Inflammatory macrophage treated with lipopolysaccharide for 1 hour (primary cell): ENCODE measurements around the gene OCRL.

Source experiments
- DNase-seq, 2 donors: peaks; one replicate each; pipeline ENCODE4 v3.0.0-alpha.2; 2020 to 2022

The OCRL gene

DNA sequence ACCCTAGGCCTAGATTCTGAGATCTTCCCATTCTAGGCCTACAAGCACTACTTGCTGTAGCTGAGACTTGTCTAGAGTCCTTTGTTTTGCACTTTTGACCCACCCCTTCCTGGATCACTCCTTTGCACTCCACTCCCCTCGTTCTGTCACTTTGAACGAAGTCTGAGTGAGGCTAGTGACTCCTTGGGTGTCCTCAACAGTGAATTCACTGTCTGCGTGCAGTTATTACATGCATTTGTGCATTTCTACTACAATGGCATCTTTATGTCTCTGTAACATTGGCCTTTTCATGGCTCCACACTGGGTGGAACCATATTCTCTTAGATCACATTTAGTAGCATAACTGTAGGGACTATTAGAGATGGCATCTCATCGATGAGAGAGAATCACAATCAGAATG, 50.5 kb downstream of the OCRL start:
- DNase-seq = no peak

DNA sequence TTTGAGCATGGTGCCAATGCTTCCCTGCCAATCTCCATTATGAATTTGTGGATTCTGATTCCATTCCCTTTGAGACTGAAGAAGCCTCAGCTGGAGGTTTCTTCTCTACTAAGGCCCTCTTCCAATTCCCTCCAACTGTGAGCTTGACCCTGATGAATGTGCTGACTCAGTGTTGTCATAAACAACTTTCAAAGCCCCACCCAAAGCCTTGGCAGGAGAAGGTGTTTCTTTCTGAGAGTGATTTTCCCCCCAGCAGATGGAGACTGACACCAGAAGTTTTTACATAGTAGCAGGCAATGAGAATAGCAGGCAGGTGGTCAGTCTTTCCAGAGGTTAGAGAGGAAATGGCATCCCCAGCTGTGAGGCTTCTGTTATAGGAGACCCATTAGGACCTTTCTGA, 53.1 kb downstream of the OCRL start:
- no peak for DNase-seq

DNA sequence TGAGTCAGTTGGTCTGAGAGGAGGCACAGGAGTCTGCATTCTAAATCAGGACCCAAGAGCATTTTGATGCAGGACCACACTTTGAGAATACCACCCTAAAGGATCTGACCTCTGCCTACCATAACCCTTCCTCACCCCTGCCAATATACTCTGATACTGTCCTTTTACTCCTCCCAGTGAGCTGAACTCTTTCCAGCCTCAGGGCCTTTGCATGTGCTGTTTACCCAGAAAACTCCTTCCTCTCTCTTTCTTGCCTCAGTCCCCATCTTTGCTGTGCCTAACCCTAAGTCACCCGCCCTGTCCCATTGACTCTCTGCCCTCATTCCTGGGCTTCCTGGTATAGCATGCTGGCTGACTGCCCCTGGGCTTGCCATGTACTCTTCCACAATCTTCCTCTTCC, 54.7 kb downstream of the OCRL start:
- no peak for DNase-seq

DNA sequence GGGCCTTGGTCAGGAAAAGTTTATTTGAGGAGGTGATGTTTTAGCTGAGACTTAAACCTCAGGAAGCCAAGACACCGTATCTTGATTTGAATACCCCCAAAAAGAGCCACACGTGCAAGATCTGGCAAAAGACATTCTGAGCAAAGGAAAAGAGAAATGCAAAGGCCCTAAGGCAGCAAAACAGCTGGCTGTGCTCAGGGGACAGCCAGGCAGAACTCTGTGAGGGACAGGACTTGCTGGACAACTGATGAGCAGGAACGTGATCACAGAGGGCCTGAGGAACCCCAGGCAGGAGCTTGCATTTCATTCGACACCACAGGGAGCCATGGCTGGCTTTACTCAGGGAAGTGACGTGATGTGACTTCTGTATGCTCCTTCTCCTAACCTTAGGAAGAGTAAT, 56.0 kb downstream of the OCRL start:
- DNase-seq = no peak

DNA sequence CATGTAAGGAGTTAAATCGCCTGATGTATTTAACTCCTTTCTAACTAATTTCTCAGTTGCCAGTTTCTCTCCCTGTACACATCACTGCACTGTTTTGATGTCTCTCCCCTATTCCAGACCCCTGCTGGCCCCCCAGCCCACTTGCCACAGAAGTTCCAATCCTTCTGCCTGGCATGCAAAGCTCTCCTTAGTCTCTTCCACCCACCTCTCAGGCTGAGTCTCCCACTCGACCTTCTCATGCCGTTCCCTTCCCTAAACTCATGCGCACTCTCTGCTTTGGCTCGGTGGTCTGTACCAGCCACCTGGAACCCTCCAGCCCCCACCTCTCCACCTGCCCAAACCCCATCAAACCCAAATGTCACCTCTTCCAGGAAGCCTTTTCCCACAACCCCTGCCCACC, 57.8 kb downstream of the OCRL start:
- DNase-seq = no peak

DNA sequence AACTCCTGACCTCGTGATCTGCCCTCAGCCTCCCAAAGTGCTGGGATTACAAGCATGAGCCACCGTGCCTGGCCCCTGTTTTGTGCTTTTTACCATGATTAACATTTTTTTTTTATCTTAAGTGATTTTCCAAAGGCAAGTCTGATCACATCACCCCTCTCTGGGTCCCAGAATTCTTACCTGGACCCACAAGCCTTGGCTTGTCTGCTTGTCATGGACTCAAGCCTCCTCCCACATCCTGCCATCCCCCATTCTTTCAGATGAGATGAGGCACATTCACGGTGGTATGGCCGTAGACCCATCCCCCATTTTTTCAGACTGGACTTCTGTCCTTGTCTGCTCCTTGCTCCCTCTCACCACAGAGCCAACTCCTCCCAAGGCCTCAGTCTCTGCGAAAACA, 59.4 kb downstream of the OCRL start:
- DNase-seq = no peak

DNA sequence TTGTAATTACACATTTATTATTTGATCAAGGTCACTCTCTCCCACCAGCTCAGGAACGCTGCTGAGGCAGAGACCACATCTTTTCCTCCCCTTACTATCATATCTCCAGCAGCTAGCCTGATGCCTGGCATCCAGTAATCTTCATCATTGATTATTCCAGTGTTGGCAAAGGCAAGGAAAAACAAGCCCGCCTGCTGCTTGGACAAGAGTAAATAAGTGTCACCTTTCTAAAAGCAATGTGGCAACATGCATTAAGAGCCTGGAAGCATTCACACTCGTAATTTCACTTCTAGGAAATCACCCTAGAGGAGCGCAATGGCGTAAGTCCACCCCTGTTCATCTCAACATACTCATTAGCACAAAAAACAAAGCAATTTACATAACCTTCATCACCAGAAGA, 59.9 kb downstream of the OCRL start:
- no peak for DNase-seq

DNA sequence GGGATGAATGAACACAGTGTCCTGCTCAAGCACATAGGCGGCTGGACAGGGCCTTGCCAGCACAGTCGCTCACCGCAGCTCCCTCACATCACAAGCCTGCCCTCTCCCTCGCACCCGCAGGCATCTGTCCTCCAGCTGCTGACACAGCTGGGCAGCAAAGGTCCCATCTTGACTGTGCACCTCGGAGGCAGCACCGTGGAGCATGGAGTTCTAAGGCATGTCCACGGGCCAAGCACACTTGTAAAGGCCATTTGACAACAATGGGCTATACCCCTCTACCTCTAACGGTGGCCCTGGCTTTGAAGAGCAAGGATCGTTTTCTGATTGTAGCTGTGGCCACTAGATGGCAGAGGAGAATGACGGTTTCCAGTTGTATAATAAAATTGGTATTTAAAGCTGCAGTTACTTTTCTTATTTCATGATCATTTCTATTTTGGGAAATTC, 60.9 kb downstream of the OCRL start:
- DNase-seq = peak in 1 of 2 donors; percentile 26

DNA sequence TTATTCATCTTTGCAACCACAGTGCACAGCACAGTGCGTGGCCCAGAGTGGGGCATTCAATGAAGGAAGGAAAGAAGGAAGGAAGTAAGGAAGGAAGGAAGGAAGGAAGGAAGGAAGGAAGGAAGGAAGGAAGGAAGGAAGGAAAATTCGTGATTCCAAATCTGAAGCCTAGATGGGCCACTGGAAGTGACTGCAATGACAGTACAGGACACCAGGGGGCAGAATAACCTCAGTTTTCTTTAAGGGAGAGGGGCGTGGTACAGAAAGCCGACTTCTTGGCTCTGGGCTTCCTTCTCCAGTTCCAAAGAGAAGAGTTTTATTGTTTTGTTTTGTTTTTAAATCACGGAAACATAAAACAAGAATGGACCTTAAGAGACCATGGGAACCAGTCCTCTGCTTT, 66.9 kb downstream of the OCRL start:
- DNase-seq = peak; percentile 16 to 87

DNA sequence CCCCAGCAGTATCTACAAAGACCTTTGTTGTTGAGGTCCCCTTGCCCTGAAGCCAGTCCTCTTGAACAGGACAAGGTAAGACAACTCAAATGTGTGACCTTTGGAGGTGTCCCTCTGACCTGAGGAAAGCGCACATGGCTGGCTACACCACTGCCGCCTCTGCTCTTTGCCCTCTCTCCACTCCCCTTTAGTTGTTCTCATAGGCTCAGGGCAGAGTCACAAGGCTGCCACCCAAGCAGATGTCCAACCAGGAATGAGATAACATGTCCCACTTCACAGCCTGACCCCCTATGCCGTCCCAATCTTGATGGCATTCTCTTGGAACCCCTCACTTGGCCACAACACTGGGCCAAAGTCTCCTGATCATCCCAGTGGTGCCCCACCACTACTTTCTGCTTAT, 68.4 kb downstream of the OCRL start:
- no peak for DNase-seq

DNA sequence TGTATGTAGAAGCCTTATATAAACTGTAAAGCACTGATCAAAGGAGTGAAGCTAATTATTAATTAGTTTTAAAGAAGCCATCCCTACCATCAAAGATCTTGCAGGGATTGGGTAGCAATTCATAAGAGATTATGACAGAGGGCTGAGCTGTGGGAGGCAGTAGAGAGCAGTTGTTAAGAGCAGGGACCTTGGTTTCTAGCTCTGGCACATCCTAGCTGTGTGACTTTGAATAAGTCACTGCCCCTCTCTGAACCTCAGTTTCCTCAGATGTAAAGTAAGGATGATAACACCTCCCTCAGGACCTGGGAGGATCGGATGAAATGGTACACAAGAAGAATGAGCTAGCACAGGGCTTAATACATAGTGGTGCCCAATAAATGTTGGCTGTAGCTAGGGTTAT, 69.3 kb downstream of the OCRL start:
- no peak for DNase-seq

DNA sequence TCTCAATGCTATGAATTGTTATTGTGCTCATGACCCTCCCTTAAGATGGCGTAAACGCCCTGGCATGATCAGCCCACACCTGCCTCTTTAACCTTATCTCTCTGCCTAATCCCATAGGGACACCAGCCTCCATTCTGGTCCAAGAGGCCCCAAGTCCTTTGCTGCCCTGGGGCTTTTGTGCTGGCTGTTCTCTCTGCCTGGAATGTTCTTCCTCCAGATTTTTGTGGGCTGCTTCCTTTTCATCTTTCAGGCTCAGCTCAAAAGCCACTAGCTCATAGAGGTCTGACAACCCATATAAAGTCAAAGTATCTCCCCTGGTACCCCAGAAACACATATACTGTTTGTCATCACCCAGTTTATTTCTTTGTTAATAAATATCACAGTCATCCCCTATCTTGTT, 72.3 kb downstream of the OCRL start:
- no peak for DNase-seq

DNA sequence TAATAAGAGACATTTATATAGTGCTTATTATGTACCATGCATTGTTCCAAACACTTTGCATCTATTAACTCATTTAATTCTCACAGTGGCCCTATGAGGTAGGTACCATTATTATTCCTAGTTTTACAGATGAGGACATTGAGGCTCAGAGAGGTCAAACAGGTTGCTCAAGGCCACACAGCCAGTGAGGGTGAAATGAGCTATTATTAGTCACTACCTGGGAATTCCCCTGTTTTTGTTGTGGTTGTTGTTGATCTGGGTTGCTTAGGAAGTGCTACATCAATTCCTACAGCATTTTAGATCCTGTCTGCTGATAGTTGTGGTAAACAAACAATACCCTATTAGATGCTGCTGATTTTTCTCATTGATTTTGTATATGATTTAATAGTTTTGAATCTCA, 73.5 kb downstream of the OCRL start:
- DNase-seq = peak in 1 of 2 donors; percentile 50

DNA sequence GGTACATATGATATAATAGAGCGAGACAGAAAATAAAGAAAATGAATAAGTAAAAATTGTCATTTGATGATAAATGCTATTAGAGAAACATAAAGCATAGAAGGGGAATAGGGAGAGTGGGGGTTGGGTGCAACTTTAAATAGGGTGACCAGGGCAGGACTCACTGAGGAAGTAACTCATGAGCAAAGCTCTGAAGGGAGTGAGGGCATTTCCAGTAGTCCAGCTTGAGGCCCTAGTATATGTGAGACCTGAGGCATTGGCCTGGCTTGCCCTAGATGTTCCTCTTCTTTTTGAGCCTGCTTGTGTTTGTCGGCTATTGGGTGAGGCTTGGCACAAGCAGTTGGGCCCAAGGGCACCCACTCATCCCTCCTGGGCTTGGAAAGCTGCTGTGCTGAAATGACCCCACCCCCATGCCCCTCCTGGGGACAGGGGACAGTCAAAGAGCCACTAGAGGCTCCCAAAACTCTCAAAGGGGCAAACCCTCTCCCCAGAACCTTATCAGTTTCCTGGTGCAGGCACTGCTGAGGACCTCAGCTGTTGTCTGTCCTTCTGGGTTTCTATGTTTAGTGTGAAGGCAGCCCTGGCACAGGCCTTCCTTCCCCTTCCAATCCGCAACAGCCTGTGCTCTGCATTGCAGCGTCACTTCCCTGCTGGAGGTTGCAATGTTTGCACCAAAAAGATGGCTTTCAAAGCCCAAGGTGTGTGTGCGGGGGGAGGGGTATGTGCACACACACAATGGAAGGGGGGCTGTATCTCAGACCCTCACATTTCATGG, 74.6 kb downstream of the OCRL start:
- peak in 1 of 2 donors; percentile 34 for DNase-seq

DNA sequence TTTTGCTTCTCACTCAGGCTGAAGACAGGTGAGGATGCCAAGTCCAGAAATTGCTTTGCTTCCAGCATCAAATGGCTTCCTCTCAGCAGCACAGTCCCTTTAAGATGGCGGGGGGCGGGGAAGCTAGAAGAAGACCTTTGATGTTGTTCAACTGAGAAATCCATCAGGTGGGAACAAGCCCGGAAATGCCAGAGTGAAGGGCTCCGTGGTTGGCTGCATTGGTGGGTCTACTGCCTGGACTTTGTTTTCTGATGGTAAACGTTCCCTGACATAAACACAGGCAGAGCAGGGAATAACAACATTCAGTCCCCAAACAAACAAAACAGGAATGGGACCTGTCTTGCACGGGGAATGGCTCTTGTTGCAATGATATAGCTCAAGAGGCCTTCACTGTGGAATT, 77.4 kb downstream of the OCRL start:
- no peak for DNase-seq

DNA sequence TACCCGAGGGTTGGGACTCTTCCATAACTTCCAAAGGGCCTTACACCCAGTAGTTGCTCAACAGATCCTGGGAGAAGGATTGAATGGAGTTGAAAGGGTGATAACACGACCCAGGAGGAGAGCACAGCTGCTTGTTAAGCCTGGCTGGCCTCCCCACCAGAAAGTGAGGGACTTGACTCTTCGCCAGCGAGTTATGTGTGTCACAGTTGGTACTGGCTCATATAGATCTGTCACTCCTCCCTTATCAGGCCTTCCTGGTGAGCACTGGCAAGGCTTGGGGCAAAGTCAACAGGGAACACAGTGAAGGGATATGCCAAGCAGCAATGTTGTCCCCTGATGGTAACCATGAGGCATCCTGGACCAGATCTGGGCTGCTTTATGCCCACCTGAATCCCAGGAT, 78.9 kb downstream of the OCRL start:
- DNase-seq = no peak

DNA sequence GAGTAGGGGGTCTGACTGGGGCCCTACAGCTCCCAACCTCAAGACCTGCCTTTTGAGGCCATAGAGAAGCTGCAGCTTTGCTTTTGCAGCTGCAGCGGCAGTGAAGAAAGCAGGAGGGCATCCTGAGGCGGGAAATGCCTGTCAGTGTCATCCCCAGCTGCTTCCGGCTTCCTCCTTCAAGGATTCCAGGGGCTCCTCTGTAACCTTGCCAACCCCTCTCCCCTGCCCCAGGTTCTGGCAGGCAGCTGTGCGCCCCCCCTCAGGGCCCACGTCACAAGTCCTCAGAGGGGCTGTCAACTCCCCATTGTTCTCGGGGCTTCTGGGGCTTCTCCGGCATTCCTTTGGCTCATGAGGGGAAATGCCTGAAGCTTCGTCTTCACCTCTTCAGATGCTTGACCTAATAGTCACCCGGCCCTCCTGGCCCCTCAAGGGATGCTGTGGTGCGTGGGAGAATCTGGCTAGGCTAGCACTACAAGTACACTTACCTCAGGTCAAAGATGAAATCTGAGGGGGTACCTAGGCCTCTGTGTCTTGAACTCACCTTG, 82.8 kb downstream of the OCRL start:
- DNase-seq = no peak

DNA sequence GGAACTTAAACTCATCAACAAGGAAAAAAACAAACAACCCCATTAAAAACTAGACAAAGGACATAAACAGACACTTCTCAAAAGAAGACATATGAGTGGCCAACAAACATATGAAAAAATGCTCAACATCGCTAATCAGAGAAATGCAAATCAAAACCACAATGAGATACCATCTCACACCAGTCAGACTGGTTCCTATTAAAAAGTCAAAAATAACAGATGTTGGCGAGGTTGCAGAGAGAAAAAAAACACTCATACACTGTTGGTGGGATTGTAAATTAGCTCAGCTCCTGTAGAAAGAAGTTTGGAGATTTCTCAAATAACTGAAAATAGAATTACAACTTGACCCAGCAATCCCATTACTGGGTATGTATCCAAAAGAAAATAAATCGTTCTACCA, 86.0 kb downstream of the OCRL start:
- no peak for DNase-seq

DNA sequence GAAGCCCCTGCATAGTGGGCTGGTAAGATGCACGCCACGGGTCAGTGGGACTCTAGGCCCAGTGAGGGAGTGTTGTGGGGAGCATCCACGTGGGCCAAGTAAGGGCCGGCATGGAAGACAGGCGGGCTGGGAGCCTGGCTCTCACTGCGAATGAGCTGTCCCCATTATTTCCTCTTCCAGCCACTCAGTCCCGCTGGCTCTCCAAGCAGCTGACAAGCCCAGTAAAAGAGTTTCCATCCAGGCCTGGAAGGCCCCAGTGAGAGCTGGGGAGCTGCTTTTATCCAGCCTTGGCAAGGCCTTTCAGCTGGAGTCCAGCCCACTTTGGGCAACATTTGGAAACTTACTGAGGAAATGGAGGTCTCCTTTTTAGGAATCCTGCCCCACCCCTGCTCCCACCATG, 89.8 kb downstream of the OCRL start:
- no peak for DNase-seq

DNA sequence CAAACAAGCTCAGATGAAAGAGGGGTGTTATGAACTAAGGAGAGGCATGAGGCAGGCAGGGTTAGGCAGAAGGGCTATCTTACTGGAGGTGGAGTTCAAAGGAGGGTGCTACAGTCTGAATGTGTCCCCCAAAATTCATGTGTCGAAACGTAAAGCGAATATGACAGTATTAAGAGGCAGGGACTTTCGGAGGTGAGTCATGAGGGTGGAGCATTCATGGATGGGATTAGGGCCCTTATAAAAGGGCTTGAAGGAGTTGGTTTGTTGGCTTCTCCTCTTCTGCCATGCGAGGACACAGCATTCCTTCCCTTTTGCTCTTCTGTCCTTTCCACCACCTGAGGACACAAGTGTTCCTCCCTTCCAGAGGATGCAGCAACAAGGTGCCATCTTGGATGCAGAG, 91.8 kb downstream of the OCRL start:
- peak; percentile 6 to 27 for DNase-seq

DNA sequence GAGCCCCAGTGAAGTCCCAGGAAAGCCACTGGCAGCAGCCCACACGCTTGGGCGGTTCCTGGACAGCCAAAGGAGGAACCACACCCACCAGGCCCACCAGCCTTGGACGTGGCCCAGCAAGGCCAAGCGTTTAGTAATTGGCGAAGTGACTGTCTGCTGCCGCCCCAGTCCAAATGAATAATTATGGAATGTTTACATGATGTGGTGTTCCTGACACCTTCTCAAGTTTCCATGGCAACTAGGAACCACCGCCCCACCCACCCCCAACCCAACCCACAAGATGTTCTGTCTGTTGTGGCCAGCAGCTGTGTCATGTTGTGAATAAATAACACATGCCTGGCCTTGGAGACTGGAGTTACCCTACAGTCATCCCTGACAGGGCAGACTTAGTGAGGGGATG, 92.4 kb downstream of the OCRL start:
- DNase-seq = peak; percentile 22 to 48

DNA sequence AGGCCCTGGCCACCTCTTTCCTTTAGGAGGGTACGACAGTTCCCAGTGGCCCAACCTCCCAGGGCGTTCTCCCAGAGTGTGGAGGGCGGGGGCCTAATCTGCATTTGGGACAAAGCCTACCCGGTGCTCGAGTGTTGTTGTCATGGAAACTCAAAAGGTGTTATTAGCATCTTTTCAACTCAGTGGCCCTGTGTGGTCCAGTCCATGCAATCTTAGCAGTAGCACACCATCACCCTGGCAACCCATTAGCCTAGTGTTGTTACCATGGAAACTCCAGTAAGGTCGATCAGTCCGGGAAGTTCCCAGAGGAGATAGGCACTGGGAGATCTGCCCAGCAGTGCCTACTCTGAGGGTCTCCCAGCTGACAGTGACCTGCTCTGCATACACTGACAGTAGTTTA, 94.5 kb downstream of the OCRL start:
- no peak for DNase-seq

DNA sequence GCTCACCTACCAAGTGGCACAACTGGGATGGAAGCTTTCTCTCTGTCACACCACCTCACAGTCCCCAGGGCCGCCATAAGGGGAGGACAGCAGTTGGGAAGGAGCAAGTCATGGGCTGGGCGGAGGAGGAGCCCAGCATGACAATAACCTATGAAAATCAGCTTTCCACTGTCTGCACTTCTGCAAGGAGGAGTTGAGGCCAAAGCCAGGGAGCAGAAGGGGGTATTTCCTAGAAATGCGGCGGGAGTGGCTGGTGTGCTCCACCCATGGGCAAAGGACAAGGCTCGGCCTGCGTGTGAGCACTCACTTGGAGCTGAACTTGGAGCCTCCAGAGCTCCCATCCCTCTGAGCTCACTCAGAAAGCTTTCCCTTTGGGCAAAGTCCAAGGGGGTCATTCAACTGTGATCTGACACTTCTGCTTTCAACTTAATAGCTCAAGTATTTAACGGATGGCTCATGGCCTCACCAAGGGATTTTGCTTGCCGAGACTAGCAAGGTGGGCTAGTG, 96.2 kb downstream of the OCRL start:
- no peak for DNase-seq

DNA sequence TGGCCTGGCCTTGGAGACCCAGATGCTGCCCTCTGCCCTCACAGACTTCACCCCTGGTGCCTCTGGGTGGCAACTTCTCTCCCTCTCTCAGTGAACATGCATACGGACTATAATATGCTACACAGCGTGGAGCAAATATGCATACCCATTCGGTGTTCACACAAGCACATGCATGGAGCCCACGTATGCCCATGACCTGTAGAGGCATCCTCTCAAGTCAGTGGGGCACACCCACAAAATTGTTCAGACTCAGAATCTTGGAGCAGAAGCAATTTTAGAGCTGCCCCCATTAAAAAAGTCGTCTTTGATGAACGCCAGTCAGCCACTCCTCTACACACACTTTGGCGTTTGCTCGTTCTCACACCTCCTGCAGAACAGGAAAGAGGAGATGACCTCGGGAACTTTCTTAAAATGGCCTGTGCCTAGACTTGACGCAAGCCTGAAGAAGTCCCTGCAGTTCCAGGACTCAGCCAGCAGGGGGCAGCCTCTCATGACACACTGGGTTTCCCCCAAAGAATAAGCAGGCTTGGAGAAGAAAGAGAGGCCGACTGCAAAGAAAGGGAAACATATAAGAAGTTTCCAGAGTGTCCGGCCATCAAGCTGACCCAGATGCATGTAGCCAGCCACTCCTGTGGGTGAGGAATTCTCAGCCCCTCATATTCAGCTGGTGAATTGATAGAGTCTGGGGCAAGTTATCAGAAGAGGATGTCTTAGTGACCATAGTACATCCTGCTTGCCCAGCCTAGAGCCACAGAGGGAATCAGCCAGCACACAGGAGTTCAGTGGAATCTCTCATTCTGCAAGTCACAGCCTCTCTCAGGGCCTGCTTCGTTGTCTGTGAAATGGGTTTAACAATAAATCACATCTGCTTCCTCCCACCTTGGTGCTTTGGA, 97.4 kb downstream of the OCRL start:
- DNase-seq = peak; percentile 48 to 89
